GM12892 (cell line): ENCODE data around the gene RPL5.

ENCODE experiments used
- POLR2A ChIP-seq: IDR thresholded peaks from 2 replicates; pipeline ENCODE4 v1.6.1; 2011; ENCODE audit warnings: low read depth, low read length, control low read depth
- POLR2AphosphoS5 ChIP-seq: IDR thresholded peaks from 2 replicates; pipeline ENCODE4 v1.6.1; 2011; ENCODE audit warnings: low read depth, low read length, control low read depth

DNA sequence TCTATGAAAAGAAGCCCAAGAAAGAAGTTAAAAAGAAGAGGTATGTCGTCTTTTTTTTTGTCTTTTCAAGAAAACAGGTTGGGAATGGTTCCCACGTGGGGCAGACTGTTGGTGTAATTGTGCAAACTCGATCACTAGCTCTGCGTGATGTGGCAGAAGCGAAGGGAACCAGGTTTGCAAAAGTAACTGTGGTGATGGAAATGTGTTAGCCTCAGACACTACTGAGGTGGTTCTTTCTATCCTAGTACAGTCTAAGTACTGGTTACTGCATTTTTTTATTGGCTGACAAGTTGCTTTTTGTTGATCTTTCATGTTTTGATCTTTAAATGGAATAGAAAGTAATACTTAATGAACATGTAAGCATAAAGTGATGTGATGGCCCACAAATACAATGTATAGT lies 8.8 kb downstream of the RPL5 start:
- no peak for TF ChIP-seq POLR2AphosphoS5
- 0 out of 2 replicates have a peak, but pooled peaks have one; percentile 22 for TF ChIP-seq POLR2A
